HG02973 (cell line): Measurements from ENCODE around the gene AHNAK.
"Not testable (repeated sequence)": the region's sequence is repeated elsewhere in the genome, so short reads cannot be mapped to it uniquely, and the experiment has no call there.

Experiments used
- ATAC-seq: cut with Tn5 transposase; IDR thresholded peaks from one replicate; pipeline ENCODE4 v1.9.1; 2021; ENCODE audit warnings: moderate library complexity; ENCODE audit not compliant: unreplicated experiment

AHNAK gene

GRCh38 chr11:62572431-62572830, 25.8 kb upstream of the AHNAK start:
- no peak for ATAC-seq

GRCh38 chr11:62571493-62571892, 24.9 kb upstream of the AHNAK start:
- ATAC-seq, result not testable (repeated sequence)

GRCh38 chr11:62570903-62571302, 24.3 kb upstream of the AHNAK start:
- not testable (repeated sequence) for ATAC-seq

- no peak for ATAC-seq
These were observed 23.0 kb upstream of the AHNAK start for GRCh38 chr11:62569611-62570010.

- no peak for ATAC-seq
These were observed 20.5 kb upstream of the AHNAK start for GRCh38 chr11:62567018-62567633.

GRCh38 chr11:62566247-62566646, 19.6 kb upstream of the AHNAK start:
- ATAC-seq, result no peak

- ATAC-seq, result no peak
These were observed 18.6 kb upstream of the AHNAK start for GRCh38 chr11:62565100-62565802.

GRCh38 chr11:62561677-62562230, 15.1 kb upstream of the AHNAK start:
- not testable (repeated sequence) for ATAC-seq

- ATAC-seq, result no peak
These were observed 14.0 kb upstream of the AHNAK start for GRCh38 chr11:62560566-62561103.

- ATAC-seq, result not testable (repeated sequence)
These were observed 13.0 kb upstream of the AHNAK start for GRCh38 chr11:62559626-62560025.

GRCh38 chr11:62559204-62559603, 12.6 kb upstream of the AHNAK start:
- ATAC-seq, result no peak

- no peak for ATAC-seq
These were observed 12.1 kb upstream of the AHNAK start for GRCh38 chr11:62558669-62559068.

GRCh38 chr11:62556875-62557631, 10.4 kb upstream of the AHNAK start:
- ATAC-seq, result no peak

- ATAC-seq, result no peak
These were observed 9.7 kb upstream of the AHNAK start for GRCh38 chr11:62556108-62556874.

- ATAC-seq, result peak; percentile 31
These were observed 9.0 kb upstream of the AHNAK start for GRCh38 chr11:62555464-62556107.

GRCh38 chr11:62554387-62555167, 8.0 kb upstream of the AHNAK start:
- no peak for ATAC-seq

- no peak for ATAC-seq
These were observed 7.3 kb upstream of the AHNAK start for GRCh38 chr11:62553839-62554361.

GRCh38 chr11:62553080-62553838, 6.7 kb upstream of the AHNAK start:
- ATAC-seq, result no peak
